SIG-M5 (cell line): Measurements from ENCODE around the gene COTL1.
"Not testable (repeated sequence)": the region's sequence is repeated elsewhere in the genome, so short reads cannot be mapped to it uniquely, and the experiment has no call there.

ENCODE experiments used
- DNase-seq: peaks from one replicate; lab custom pipeline; 2025; lab: John Stamatoyannopoulos, UW

The COTL1 gene

DNA sequence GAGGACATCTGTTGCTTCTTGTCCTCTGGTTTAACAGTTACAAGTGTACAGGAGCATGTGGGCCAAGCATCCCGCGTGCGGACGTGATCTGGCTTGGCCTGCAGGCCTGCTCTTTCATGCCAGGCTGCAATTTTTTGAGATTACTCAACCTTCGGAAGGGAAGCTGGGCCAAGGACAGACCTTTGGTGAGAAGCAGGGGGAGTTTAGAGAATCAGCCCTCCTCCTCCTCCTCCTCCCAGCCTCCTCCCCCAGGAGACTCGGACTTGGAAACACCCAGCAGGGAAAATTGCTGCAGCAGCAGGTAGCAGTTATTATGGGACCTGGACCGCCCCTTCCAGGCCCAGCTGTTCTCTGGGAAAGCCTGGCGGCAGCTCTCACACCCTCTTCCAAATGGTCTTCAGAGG, 25.3 kb upstream of the COTL1 start:
- DNase-seq = no peak

DNA sequence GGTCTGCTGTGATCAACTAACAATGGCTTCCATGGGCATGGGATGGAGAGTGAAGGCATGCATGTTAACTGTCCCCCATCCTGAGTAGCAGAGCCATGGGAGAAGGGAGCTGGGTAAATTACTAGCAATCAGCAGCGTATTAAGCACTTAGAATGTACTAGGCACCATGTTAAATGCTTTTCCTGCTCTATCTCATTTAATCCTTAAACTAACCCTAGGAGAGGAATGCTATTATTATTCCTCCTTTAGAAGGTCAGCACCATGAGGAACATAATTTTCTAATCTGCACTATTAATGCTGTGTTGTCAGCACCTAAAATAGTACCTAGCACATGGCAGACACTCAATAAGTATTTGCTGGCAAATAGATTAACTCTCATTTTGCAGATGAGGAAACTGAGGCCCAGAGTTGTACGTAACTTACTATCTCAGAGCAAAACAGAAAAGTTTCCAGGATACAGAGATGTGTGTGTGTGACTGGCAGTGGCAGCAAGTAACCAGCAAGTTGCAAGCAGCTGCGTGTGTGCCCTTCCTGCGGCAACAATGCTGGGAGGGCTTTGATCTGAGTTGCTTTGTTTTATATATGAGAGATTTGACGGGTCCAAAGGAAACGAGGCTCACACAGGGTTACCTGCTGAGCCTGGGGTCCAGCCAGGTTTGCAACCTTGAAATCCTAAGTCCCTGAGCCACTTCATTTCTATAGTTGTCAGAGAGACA, 23.9 kb upstream of the COTL1 start:
- DNase-seq = no peak

DNA sequence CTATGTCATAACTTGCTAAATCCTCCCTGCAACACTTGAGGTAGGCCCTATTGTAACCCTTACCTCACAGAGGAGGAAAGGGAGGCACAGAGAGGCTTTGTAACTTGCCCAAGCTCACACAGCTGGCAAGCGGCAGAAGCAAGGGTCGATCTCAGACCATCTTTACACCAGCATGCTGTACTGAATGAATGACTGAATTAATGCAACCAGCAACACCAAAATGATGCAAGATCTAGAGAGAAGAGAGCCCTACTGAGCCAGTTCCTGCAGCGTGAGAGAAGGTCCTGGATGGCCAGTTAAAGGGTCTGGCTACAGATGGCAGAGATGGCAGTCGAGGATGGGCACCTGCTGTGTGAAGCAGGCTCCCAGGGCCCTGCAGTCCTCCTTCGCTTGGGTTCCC, 22.3 kb upstream of the COTL1 start:
- DNase-seq = no peak

DNA sequence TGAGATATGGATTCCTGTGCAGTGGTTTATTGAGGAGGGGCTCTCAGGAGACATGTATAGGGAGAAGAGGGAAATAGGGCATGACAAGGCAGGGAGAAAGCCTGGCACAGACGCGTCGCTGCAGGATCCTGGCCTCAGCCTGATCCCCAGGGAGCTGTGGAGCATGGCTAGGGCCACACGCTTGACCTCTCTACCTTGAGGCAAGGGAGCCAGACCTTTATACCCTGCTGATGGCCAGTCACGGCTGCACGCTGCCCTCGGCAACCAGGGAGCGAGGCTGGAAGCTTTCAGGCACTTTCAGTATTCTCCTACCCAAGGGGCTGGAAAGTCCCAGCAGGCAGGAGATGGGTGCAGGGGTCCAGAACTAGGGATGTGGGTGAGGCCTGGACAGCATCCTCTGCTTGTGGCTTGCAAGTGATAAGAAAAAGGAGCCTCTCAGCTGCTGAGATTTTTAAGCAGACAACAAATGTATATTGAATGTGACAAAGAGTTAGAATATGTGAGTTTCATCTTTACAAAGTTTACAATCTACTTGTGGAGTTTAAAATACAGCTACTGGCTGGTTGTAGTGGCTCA, 20.4 kb upstream of the COTL1 start:
- DNase-seq = no peak

DNA sequence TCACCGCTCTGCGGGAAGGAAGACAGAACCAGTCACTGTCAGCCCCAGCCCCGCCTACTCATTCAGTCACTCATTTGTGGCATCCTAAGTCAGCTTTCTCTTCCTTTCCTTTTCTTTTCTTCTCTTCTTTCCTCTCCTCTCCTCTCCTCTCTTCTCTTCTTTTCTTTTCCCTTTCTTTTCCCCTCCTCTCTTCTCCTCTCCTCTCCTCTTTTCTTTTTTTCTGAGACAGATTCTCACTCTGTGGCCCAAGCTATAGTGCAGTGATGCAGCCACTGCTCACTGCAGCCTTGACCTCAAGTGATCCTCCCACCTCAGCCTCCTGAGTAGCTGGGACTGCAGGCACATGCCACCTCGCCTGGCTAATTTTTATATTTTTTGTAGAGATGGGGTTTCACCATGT, 19.8 kb upstream of the COTL1 start:
- DNase-seq = no peak

DNA sequence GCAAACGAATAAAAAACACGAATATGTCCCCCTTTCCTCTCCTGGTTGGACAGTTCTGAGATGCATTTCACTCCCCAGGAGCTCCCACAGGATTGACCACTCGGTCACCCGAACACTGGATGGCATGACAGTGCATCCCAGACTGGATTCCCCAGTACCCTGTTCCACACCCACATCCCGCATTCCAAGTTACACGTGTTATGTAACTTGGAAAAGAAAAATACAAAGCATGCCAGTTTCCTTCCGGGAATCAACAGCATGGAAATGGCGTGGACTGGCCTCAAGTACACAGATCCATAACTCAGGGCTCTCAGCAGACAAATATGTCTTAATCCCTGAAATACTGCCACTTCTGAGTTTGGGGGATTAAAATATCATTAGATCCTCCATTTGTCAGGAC, 17.8 kb upstream of the COTL1 start:
- no peak for DNase-seq

DNA sequence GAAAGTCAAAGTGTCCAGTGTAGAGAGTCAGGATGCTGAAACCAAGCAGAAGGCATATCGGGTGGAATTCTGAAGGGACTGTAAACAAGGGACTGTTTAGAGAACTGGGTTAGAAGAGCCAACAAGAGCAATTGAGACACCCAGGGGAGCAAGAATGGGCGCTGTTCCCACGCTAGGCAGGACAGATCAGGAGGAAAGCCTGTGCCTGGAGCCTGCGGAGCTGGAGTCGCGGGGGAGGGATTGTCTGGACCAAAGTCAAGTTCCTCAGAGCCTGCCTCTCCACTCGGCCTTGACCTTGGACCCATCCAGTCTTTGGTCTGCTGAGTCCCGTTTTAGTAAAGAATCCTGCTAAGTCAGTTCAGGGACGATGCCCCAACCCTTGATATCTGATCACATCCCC, 15.7 kb upstream of the COTL1 start:
- no peak for DNase-seq

DNA sequence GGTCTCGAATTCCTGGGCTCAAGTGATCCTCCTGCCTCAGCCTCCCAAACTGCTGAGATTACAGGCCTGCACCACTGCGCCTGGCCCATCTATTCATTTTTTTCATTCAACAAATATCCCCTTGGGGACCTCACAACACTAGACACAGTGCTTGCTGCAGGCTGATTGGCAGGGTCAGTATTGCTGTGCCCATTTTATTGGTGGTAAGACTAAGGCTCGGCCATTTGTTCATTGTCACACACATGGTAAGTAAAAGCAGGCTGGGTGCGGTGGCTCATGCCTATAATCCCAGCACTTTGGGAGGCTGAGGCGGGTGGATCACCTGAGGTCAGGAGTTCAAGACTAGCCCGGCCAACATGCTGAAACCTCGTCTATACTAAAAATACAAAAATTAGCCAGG, 15.0 kb upstream of the COTL1 start:
- not testable (repeated sequence) for DNase-seq

DNA sequence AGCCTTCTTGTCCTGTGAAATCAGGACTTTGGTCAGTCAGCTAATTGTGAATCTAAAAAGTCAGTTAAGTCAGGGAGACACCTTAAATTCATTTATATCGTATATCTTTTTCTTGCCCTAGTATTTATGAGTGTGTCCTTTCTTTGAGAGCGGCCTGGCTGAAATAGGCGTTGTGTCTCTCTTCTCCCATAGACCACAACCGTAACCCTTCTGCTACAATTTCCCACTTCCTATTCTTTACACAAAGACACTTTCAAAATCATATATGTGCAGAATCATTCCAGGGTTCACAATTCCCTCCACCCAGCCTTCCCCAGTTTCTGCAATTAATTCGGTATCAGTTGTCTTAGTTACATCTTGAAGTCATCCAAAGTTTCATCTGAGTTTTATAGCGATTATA, 14.0 kb upstream of the COTL1 start:
- no peak for DNase-seq

DNA sequence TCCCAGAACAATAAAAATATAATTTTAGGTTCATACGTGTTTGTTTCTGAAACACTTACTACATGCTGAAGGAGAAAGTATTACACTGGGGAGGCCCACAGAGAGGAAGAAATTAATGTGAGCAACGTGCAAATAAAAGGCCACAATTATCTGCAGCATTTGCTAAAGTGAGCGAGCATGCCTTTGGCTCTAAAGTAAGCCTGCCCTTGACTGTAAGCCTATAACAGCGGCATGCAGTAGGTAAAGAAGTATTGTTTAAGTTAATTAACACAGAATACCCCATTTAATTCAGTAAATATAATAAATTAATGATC, 13.2 kb upstream of the COTL1 start:
- no peak for DNase-seq

DNA sequence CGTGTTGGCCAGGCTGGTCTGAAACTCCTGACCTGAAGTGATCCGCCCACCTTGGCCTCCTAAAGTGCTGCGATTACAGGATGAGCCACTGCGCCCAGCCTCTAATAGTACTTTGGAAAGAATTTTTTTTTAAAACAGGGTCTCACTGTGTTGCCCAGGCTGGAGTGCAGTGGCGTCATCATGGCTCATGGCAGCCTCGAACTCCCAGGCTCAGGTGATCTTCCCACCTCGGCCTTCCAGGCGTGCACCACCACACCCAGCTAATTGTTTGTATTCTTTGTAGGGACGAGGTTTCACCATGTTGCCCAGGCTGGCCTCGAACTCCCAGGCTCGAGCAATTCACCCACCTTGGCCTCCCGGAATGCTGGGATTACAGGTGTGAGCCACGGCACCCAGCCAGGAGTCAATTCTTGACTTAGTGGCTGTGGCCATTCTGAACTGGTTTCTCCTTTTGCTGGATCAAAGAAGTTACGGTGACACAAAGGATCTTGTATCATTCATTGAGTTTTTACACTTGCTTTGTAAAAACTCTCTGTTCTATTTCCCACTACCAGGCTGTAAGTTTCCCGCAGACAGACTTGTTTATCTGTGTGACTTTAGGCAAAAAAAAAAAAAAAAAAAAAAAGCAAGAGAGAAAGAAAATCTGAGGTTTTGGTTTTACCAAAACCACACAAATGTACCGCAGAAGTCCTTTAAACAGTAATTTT, 12.7 kb upstream of the COTL1 start:
- no peak for DNase-seq

DNA sequence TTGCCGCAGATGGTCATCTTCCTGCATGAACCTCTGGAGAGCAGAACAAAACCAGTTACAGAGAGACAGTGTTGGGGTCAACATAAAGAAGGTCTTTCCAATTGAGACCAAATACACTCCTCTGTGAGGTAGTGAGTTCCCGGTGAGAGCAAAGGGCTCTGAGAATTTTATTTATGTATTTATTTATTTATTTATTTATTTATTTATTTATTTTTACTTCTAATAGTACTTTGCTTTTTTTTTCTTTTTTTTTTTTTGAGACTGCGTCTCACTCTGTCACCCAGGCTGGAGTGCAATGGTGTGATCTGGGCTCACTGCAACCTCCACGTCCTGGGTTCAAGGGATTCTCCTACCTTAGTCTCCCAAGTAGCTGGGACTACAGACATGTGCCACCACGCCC, 12.1 kb upstream of the COTL1 start:
- DNase-seq = no peak

DNA sequence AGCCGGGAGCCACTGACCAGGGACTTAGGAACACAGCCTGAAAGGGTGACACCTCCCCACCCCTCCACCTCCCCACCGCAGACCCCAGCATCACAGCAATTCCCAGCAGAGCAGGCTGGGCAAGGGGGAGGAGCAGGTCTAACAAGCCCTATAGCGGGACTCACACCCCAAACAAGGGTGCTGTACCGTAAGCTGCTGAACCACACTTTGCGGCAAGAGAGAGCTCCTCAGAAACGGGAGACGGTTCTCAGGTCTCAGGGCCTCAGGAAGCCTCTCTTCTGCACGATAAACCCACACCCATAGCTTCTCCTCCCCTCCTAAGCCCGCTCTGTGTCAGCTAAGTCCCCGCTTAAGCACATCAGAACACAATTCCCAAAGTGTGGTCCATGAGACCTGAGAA, 11.7 kb upstream of the COTL1 start:
- DNase-seq = no peak

DNA sequence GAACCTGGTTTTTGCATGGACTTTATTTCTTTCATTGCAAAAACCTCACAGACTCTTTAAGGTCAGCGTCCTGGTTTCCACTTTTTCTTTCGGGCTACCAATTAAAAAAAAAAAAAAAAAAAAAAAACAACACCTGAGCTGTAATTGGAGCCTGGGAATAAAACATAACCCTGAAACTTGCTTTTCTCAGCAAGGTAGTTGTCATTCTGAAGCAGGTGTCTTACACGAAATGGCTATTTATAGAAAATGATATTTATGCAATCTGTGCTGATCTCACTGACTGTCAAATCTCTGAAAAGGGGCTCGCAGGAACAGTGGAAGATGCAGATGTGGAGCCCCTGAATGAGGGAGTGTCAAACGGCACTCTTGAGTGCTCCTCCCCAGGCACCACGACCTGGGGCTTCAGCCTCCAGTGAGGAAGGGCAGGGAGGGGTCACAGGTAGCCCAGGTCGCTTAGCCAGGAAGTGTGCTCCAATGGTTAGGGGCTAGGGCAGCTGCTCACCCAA, 10.4 kb upstream of the COTL1 start:
- no peak for DNase-seq

DNA sequence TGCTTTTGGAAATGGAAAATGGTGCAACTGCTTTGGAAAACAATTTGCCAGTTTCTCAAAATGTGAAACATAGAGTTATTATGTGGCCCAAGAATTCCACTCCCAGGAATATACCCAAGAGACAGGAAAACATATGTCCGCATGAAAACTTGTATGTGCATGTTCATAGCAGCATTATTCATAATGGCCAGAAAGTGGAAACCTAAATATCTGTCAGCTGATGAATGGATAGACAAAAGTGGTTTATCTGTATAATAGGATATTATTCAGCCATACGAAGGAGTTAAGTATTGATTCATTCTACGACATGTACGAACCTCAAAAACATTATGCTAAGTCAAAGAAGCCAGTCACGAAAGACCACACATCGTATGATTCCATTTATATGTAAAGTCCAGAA, 7.7 kb upstream of the COTL1 start:
- DNase-seq = no peak

DNA sequence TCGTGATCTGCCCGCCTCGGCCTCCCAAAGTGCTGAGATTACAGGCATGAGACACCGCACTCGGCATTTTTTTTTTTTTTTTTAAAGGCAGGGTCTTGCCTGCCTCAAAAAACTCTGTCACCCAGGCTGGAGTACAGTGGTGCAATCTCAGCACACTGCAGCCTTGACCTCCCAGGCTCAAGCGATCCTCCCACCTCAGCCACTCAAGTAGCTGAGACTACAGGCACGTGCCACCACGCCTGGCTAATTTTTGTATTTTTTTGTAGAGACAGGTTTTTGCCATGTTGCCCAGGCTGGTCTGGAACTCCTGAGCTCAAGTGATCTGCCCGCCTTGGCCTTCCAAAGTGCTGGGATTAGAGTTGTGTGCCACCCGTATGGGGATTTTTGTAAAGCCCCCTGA, 3.0 kb upstream of the COTL1 start:
- not testable (repeated sequence) for DNase-seq

DNA sequence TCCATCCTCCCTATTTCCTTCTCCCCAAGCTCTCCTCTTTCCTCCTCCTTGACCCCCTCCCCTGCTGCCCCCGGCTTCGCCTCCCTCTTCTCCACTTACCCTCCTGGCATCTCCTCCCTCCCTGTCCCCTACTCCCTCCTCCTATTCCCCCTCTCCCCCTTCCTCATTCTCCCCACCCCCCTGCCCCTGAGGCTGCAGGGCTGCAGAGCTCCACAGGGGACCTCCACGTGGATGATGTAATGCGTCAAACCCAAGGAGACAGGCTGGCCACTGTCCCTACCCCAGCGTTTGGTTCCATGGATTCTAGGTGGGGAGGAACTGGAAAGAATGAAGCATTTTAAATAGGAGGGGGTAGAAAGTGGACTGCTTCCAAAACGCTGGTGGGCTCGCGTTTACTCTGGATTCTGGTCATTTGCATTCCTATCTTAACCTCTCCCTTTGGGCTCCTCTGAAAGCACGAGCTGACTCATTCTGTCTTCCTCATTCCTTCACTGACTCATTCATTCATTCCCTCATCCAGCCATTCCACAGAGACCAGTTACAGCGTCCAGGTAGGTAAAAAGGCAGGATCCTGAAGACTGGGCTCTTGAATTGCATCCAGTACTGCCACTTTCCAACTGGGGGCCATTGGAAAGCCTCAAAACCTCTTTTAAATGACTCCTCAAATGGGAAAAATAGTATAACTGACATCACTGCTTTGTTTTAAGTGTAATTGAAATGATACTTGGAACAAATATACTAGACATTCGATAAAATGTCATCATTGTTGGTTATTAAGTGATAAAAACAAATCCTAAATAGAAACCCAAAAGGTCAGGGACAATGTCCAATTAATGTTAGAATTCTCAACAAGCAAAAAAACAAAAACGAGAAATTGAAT, 943 bp upstream of the COTL1 start:
- DNase-seq = no peak

DNA sequence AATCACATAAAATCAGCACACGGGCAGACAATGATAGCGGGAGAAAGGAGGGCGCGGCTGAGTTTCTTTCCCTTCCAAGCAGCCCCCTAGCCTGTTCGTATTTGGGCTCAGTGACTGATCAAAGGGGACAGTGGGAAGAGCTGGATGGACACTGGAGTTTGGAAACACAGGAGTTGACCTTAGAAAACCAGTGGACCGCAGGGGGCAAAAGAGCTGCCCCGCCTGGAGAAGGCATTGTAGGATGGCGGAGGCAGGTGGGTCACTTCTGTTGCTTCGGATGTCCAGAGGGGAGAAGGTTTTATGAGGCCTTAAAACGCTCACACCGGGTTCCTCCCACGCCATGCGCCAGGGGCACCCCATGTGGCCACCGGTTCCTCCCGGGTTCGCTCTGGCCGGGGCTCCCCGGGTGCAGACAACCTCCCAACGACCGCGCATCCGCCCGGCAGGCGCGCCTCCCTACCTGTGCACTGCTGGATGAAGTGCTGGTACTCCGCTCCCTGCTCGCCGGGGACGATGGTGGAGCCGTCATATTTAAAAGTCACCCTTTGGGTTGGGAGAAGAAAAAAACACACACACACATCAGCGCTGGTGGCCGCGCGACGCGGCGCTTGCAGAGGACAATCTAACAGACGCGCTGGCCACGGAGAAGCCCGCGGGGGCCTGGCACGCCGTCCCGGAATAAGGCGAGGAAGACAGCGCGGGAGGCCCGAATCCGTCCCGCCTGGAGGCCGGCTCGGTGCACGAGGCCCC, 662 bp downstream of the COTL1 start:
- DNase-seq = no peak

DNA sequence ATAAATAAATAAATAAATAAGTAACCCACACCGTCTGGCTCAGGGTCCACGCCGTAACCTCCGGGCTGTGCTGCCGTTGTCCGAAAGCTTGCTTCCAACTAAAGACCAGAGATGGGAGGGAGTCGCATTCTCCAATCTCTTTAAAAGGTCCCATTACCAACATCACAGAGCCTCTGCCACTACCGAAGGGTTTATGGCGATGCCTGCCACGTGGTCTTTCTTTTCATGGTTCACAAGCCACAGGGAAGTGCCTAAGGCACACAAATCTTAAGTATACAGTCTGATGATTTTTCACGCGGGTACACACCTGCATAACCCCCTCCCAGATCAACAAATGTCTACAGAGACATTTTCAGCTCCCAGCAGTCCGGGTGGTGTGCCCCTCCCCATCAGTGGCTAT, 1.4 kb downstream of the COTL1 start:
- DNase-seq = no peak

DNA sequence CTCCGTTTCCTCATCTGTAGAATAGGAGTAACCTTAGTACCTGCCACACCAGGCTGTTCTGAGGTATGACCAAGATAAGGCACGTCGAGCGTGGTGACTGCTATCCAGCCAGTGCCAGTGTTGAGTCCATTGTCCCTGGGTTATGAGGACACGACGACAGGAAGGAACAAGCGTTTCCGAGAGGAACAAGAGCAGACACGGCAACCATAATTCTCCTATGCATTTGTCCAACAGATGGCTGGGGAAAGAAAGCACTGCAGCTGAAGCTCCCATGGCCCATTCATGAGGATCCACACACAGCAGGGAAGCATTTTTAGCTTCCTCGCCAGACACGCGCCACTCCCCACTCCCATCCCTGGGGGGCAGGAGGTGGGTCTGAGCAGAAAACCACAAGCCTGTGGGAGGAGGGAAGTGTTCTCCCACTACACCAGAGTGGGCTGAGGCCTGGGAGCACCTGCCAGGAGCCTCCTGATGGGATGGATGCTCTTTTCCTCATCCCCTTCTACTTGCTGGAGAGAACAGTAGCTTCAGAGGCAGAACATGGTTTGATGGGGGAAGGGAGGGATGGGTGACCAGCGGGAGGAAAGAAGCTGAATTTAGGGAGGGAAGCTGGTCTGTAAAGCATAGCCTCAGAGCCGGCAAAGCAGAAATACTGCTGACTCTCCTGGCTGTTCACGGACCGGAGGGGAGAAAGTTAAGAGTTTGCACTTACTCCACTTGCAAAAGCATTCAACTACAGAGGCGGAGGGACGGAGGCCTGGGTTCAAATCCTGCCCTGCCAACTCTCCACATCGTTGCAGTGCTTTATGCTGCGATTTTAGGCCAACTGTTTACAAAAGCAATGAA, 2.7 kb downstream of the COTL1 start:
- no peak for DNase-seq

DNA sequence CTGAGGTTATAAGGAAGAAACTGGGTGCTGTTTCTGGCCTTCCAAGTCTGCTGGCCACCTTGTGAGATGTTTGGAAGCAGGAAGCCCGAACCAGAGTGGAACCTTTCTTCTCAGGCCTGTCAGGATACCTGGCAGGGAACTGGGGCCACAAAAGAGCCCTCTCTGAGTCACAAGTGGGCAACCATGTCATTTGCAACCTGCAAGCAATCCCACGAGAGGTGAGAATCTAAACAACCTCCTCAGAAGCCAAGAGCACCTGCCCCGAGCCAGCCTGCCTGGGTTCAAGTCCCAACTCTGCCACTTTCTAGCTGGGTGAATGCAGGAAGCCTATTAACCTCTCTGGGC, 3.3 kb downstream of the COTL1 start:
- DNase-seq = no peak
